CD4-positive, alpha-beta T cell treated with Interleukin-6 for 4 hours (primary cell): Measurements from ENCODE around the gene TTC39B.

ENCODE experiments used
- DNase-seq: peaks from one replicate; pipeline ENCODE4 v3.0.0-alpha.2; 2020; ENCODE audit warnings: mixed read lengths

Gene TTC39B

DNA sequence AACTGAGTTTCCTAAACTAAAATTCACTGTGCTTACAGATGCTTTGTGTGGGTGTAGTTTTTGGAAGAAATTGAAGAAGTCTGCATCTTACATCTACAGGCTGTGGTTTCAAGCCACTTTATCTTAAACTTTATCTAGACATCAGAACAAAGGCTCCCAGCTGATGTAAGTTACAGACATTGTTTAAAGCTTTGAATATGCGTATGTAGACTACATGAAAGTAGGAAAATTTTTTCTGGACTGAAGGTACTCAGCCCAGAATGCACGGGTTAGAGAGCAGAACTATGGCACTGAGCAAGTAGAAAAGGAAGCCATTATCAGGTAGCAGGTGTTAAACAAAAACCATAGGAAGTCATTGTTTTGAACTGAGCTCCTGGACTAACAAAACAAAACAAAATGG, 185.4 kb downstream of the TTC39B start:
- DNase-seq, result no peak

GRCh38 chr9:15116130-15116580, 190.9 kb downstream of the TTC39B start:
- DNase-seq, result no peak

GRCh38 chr9:15115702-15116101, 191.3 kb downstream of the TTC39B start:
- DNase-seq, result no peak

DNA sequence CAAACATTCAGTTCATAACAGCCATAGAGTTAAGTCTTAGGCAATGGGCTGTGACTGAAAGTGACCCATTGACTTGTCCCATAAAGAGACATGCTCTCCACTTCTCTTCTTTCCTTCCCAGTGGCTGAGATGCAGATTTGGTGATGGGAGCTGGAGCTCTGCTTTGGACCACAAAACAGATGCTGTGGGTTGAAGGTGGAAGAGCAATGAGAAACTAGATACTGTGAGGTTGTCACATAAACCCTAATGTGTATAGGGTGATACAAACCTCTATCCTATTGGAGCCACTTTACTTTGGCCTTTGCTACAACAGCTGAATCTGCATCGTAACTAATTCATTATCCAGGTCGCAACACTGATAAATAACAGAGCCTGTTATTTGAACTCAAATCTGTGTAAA, 192.0 kb downstream of the TTC39B start:
- no peak for DNase-seq
